Activated naive CD8-positive, alpha-beta T cell (primary cell): ENCODE measurements around the gene MRRF.
A peak's percentile ranks its signal among the peaks of the same experiment; 100 is the strongest.

ENCODE experiments used
- H3K27ac Mint-ChIP-seq: one replicate; pipeline ENCODE4 v1.8.0; 2021; ENCODE audit warnings: mixed read lengths
- H3K27me3 Mint-ChIP-seq: one replicate; pipeline ENCODE4 v1.8.0; 2021; ENCODE audit warnings: mixed read lengths
- H3K36me3 Mint-ChIP-seq: one replicate; pipeline ENCODE4 v1.8.0; 2021; ENCODE audit warnings: mixed read lengths
- H3K4me1 Mint-ChIP-seq: one replicate; pipeline ENCODE4 v1.8.0; 2021; ENCODE audit warnings: low read depth, mixed read lengths
- H3K4me3 Mint-ChIP-seq: one replicate; pipeline ENCODE4 v1.8.0; 2021; ENCODE audit warnings: mild to moderate bottlenecking, mixed read lengths
- H3K9me3 Mint-ChIP-seq: one replicate; pipeline ENCODE4 v1.8.0; 2021; ENCODE audit warnings: low read depth, mixed read lengths

Gene MRRF, protein sequence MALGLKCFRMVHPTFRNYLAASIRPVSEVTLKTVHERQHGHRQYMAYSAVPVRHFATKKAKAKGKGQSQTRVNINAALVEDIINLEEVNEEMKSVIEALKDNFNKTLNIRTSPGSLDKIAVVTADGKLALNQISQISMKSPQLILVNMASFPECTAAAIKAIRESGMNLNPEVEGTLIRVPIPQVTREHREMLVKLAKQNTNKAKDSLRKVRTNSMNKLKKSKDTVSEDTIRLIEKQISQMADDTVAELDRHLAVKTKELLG

DNA sequence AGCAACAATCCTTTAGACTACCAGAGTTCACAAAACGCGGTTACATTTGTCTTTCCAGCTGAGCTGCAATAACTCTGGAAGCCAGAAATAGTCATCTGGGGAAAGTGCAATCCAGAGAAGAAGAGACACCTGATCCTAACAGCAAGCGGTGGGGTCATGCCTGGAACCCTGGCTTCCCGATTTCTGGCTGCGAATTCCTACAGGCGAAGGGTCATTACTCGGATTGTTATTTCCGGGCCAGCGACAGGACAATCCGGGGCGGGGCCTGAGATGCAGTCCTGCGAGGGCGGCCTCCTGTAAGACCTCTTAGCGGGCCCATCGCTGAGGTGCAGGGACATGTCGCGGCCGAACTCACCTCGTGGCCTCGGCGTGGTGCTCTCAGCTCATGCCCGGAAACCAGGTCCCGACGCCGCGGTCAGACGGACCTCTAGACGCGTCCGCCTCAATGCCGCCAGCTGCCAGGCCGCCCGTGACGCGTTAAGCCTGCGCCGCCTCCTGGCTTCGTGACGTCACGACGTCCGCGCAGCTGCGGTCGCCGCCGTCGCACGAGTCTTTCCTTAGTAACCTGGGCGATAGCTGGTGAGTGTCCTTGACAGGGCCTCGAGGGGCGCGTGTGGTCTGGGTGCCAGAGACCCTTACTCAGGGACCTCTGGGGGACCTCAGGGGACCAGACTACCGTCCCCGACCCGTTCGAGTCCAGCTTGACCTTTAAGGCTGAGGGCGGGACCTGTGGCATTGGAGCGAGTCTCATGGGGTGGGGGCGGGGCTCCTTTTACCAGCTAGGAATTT, at the start of gene MRRF, which contains the start of gene RBM18:
Gene MRRF, plus strand, starts transcription at position 523 of the 789 bp plus-strand sequence. CDS start 6,010 bp downstream, outside the sequence.
Gene RBM18, minus strand, starts transcription at position 481 of the 789 bp plus-strand sequence. CDS start 3,348 bp downstream, outside the sequence.
- H3K4me3 Mint-ChIP-seq: peak within 1 kb of the TSS; percentile 94
- H3K36me3 Mint-ChIP-seq: peaks cover 13% of the 10 kb centered on the region
- H3K9me3 Mint-ChIP-seq: no peaks in the 10 kb centered on the region
- H3K27ac Mint-ChIP-seq: peak within 1 kb of the TSS; percentile 100
- H3K27me3 Mint-ChIP-seq: no peaks in the 10 kb centered on the region
- peaks cover 59% of the 10 kb centered on the region for H3K4me1 Mint-ChIP-seq

DNA sequence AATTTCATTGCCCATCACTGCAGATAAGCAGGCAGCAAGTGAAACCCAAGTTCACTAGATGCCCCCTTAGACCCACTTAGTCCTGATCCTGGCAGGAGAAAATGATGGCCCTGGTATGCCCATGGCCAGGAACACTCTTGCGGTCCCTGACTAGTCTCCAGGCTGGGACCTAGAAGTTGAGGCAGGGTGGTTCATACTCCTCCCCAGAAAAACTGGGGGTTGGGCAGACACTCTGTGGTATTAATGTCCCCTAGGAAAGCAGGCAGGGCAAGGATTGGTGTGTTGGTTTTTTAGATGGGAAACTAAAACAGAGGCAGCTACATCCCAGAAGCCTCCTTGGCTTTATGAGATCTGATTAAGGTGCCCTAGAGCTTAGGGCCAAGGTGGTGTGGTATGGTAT, 49.0 kb upstream of the MRRF start:
- H3K36me3 Mint-ChIP-seq: peaks cover 2% of the 10 kb centered on the region
- H3K27me3 Mint-ChIP-seq: peaks cover 63% of the 10 kb centered on the region
- no peak overlapping the region for H3K4me3 Mint-ChIP-seq
- peaks cover 30% of the 10 kb centered on the region for H3K4me1 Mint-ChIP-seq
- no peak overlapping the region for H3K27ac Mint-ChIP-seq
- H3K9me3 Mint-ChIP-seq: no peaks in the 10 kb centered on the region

DNA sequence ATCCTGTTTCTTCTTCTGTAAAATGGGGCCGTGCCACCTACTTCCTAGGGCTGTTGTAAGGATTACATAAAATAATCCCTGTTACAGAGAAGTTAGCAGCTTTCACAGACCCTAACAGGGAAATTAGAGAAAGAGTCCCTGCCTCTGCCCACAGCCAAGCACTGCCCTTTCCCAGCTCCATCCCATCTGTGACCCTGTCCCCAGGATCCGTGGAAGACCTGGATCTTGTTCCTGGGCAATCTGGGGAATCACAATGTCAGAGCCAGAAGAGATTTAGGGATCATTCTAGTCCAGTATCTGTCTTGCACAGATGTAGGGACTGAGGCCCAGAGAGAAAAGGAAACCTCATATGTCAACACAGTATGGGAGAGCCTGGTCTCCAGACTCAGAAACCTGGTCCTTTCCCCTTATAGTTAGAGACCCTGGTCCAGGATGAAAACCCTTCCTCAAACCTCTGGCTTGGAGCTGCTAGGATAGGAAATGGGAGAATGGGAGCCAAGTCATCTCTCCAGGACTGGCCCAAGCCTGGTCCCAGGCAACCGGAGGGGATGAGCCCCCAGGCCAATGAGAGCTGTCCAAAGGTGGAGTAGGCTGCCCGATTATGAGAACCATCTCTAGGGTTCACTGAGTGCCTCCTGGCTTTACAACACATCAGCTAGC, 48.4 kb upstream of the MRRF start:
- peaks cover 30% of the 10 kb centered on the region for H3K4me1 Mint-ChIP-seq
- no peak overlapping the region for H3K27ac Mint-ChIP-seq
- peaks cover 2% of the 10 kb centered on the region for H3K36me3 Mint-ChIP-seq
- peak overlapping the region; percentile 30 for H3K4me3 Mint-ChIP-seq
- H3K9me3 Mint-ChIP-seq: no peaks in the 10 kb centered on the region
- peaks cover 59% of the 10 kb centered on the region for H3K27me3 Mint-ChIP-seq

DNA sequence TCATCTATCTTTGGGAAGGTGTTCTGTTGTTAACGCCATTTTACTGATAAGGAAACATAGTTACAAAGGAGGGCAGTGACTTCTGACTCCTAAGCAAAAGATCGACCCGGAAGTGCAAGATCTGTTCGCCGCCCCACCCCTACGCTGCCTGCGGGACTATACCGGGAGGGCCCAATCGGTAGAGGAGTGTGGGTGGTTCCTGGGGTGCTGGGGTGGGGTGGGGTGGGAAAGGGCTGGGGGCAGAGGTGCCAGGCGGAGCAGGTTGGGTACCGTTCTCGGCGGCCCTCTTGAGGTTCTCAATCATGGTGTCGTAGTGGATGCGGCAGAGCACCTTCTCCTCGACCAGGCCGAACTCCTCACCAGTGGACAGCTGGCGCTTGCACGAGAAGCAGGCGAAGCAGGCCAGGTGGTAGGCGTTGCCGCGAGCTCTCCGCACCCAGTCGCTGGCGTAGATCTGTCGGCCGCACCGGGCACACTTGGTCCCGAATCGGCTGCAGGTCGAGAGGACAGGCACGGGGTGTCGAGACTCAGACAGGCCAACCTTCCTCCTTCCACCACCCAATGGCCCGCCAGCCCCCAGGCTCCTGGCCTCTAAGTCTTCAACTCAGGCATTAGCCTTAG, 47.8 kb upstream of the MRRF start:
- H3K36me3 Mint-ChIP-seq: peaks cover 2% of the 10 kb centered on the region
- H3K4me1 Mint-ChIP-seq: peaks cover 32% of the 10 kb centered on the region
- H3K27ac Mint-ChIP-seq: no peak overlapping the region
- peaks cover 55% of the 10 kb centered on the region for H3K27me3 Mint-ChIP-seq
- no peaks in the 10 kb centered on the region for H3K9me3 Mint-ChIP-seq
- H3K4me3 Mint-ChIP-seq: peak overlapping the region; percentile 30

DNA sequence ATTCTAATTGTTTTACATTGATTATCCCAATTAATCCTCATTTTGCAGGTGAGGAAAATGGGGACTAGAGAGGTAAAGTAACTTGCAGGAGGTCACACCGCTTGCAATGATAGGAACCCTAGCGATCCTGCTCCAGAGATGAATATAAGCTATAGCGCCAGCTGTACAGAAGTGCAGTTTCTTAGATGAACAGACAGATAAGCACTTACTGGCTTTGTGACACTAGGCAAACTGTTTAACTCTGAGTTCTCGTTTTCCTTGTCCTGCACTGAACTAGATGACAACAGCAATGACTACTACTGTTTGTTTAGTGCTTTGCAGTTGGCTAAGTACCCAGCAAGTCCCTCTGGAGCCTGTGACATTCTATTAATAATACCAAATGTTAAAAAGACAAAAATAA, 47.0 kb upstream of the MRRF start:
- Mint-ChIP-seq H3K9me3 (no peaks in the 10 kb centered on the region), H3K36me3 (peaks cover 2% of the 10 kb centered on the region), H3K27ac (no peak overlapping the region), H3K4me1 (peaks cover 32% of the 10 kb centered on the region), H3K27me3 (peaks cover 54% of the 10 kb centered on the region), H3K4me3 (no peak overlapping the region)

DNA sequence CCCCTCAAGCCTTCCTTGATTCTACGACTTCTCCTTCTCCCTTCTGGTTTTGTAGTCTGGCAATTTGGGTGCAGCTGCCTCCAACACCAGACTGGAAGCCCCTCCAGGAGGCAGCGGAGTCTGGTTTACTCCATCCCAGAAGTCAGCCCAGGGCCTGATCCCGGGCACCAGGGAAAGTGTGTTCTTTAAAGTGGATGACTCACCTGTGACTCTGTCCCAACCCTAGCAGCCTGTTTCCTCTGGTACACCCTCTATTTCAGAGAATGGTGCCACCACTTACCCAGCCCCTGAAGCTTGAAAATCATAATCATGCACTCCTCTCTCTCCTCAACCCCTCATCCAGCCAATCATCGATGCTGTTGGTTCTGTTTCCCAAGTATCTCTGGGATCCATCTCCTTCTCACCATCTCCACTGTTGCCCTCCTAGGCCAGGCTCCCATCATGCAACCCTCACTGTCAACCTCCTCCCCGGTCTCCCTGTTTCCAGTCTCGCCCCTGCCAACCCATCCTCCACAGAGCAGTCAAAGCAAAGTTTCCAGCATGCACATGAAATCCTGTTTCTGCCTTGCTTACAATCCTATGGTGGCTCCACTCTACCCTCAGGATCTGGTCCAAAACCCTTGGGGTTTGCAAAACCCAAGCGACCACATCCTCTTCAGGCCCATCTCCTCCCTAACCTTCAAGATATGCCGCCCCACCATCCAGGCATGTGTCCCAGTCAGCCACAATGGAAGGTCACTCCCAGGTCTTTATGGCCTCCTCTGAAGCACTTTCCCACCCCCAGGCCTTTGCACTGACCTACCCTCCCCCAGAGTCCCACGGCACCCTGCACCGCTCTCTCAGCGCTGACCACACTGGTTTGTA, 46.4 kb upstream of the MRRF start:
- Mint-ChIP-seq H3K4me3 (peak overlapping the region; percentile 79), H3K27ac (no peak overlapping the region), H3K36me3 (peaks cover 2% of the 10 kb centered on the region), H3K27me3 (peaks cover 53% of the 10 kb centered on the region), H3K4me1 (peaks cover 29% of the 10 kb centered on the region), H3K9me3 (no peaks in the 10 kb centered on the region)

DNA sequence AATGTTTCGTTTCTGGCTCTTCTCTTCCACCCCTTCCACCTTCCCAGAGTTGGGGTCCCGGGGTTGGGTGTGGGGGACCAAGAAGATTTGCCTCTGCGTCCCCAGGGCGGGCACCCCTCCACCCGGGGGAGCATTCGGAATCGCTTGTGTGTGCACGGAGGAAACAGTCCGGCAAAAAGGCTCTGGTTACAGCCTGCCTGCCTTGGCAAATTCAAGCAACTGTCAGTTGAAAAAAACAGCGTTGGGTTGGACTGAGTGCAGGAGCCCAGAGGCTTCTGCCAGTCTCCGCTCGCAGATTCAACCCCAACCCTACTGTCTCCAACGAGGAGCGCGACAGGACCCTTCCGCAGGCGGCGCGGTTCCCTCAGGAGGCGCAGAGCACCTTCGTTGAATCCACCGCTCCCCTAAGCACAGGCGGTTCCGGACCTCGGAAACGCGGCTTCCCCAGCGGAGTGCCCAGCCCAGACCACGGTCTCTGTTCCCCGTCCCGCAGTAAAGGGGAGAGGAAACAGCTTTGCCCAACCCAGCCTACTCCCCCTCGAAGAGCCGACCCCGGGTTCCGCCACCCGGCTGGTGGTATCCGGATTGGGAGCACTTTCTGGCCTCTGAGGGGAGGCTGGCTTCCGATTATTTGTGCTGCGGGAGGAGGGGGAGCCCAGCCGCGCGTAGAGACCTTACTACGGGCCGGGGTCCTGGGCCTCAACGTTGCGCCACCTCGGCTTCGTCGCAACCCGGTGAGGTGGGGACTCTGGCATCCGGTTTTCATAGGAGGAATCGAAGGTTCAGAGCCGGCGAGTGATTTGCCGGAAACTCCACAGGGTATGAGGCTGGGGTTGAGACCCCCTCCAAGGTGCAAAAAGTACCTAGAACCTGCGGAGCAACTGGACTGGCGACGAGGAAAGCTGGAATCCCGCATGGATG, 45.5 kb upstream of the MRRF start:
- Mint-ChIP-seq H3K9me3 (no peaks in the 10 kb centered on the region), H3K27me3 (peaks cover 51% of the 10 kb centered on the region), H3K4me3 (peak overlapping the region; percentile 79), H3K27ac (no peak overlapping the region), H3K36me3 (peaks cover 2% of the 10 kb centered on the region), H3K4me1 (peaks cover 27% of the 10 kb centered on the region)

DNA sequence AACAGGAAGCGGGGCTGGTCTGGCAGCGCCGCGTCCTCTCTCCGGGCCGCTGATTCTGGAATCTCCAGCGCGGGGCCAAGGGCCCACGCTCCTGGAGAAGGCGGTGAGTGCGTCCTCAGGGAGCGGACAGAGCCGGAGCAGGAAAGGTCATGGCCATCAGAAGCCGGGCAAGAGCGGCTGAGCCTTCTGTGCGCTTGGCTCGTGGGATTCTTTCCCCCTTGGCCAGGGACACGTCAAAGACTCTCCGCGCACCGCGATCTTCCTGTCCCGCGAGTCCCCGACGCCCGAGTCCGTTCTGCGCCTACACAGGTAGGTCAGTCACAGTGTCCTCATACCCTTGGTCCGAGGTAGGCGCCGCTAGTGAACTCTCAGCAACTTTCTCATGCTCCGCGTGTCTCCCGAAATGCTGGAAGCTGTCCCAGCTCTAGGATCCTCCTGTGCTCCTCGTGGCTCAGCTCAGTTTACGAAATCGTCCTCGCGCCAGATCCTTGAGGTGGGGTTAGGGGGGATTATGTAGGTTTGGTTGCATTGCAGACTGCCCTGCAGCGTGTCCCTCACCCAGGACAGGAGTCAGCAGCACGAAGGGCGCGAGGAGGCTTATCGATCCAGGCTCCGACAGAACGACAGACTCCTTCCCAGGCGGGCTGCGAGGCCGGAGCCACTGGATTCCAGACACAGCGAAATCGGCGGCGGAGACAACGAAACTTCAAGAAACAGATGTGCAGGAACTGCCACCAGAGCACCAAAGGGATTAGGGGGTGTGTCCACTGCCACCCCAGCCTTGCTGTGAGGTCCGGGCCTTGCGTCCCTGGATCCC, 44.6 kb upstream of the MRRF start:
- peak overlapping the region; percentile 79 for H3K4me3 Mint-ChIP-seq
- H3K27me3 Mint-ChIP-seq: peaks cover 54% of the 10 kb centered on the region
- H3K36me3 Mint-ChIP-seq: peaks cover 2% of the 10 kb centered on the region
- H3K27ac Mint-ChIP-seq: no peak overlapping the region
- no peaks in the 10 kb centered on the region for H3K9me3 Mint-ChIP-seq
- peaks cover 25% of the 10 kb centered on the region for H3K4me1 Mint-ChIP-seq

DNA sequence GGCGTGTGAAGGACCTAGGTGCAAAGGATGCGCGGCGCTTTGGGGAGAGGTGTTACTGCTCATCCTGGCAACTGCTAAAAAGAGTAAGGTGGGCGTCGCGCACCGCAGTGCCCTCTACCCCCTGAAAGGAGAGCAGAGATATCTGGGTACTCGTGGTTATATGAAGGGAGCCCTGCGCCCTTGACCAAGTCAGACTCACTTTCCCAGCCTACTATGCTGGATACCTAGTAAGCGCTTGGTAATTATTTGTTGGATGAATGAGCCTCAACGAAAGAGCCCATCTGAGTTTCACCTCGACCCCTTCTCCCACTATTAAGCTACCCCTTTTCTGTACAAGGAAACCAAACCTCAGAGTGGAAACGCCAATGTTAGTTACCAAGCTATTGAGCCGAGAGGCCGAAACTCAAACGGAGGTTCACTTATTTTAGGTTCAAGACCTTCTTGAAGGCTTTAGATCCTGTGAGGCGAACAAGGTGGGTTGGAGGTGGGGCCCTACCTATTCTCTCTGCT, 44.0 kb upstream of the MRRF start:
- Mint-ChIP-seq H3K27me3 (peaks cover 48% of the 10 kb centered on the region), H3K9me3 (no peaks in the 10 kb centered on the region), H3K4me1 (peaks cover 25% of the 10 kb centered on the region), H3K27ac (no peak overlapping the region), H3K4me3 (no peak overlapping the region), H3K36me3 (peaks cover 2% of the 10 kb centered on the region)

DNA sequence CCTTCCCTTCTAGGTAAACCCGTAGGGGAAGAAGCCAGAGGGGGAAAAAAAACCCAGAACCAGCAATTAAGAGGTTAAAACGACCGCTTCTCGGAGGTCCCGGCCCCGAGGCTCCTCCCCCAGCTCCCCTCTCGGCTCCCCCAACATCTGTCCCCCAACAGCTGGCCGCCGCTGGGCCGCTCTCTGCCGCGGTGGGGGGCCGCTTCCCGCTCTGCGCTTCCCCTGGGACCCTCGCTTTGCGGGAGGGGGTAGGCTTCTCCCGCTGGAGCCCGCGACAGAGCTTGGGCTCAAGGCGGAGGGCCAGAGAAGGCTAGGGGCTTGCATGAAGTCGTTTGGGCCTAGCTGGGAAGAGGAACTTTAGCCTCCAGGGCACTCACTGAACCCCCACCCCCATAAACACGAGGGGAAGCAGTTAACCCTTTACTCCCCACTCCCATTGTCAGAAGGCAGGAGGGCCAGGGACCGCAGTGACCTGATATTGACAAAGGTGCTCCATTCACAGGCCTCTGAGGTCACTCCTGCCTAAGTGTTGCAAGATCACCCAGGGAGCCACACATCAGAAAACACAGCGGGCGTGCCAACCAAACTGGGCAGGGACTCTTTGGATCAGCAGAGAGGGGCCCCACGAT, 43.4 kb upstream of the MRRF start:
- Mint-ChIP-seq H3K4me1 (peaks cover 26% of the 10 kb centered on the region), H3K9me3 (no peaks in the 10 kb centered on the region), H3K36me3 (peaks cover 2% of the 10 kb centered on the region), H3K4me3 (no peak overlapping the region), H3K27me3 (peaks cover 46% of the 10 kb centered on the region), H3K27ac (no peak overlapping the region)

DNA sequence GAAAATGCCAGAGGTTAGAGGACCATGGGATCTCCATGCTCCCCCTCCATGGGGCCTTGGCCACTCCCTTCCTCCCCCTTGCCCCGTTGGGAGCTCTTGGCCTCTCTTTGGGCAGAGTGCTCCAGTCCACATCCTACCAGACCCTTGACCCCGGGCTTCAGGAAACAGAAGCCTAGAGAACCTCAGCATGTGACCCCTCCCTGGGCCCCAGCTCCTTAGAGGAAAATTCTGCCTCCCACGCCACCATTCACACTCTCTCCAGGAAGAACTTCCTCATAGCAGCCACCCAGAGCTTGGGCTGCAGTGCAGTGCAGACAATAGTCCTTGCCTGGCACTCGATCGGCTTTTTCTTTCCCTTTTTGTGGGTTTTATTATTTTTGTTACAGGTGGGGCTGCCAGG, 41.9 kb upstream of the MRRF start:
- H3K27ac Mint-ChIP-seq: no peak overlapping the region
- H3K4me3 Mint-ChIP-seq: no peak overlapping the region
- H3K36me3 Mint-ChIP-seq: no peaks in the 10 kb centered on the region
- peaks cover 30% of the 10 kb centered on the region for H3K4me1 Mint-ChIP-seq
- no peaks in the 10 kb centered on the region for H3K9me3 Mint-ChIP-seq
- H3K27me3 Mint-ChIP-seq: peaks cover 47% of the 10 kb centered on the region

DNA sequence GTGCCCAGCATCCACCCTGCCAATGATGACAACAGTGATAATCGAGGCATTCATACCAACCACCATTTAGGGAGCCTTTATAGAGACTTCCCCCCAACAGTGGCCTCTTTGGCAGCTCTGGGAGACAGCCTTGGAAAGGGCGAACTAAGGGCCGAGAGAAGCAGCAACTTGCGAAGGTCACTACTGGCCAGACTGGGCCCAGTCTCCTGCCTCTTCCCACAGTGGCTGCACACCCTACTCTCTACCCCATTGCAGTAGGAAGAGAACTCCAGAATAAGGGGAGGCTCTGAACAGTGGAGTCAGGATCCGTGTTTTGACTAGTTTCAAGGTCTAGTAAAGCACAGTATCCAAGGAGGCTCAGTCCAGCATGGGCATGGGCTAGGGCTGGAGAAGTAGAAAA, 41.2 kb upstream of the MRRF start:
- peaks cover 23% of the 10 kb centered on the region for H3K4me1 Mint-ChIP-seq
- no peak overlapping the region for H3K4me3 Mint-ChIP-seq
- no peaks in the 10 kb centered on the region for H3K36me3 Mint-ChIP-seq
- no peaks in the 10 kb centered on the region for H3K9me3 Mint-ChIP-seq
- H3K27ac Mint-ChIP-seq: no peak overlapping the region
- peaks cover 41% of the 10 kb centered on the region for H3K27me3 Mint-ChIP-seq
